Measurements from ENCODE around the gene DKK2.

DNA sequence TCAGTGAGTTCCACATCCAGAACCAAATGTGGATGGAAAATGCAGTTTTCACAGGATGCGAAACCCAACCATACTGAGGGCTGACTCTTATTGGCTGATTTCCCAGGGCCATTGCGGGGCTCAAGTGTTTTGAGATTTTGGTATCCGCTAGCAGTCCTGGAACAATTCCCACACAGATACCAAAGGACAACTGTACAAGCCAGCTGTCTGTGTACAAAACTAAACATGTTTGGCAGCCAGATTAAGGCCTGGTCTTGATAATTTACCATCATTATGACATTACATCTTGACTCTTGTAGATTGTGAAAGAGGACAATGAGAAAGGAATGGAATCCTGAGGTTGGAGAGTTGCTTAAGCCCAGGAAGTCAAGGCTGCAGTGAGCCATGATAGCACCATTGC is 121.9 kb downstream of the DKK2 start:
- TF ChIP-seq POLR2AphosphoS5 (IDR thresholded peaks at IDR 0.05; ENCODE audit: borderline replicate concordance, low read depth, low read length) (no peak), EZH2 (IDR thresholded peaks at IDR 0.05) (no peak), FOXP2 (optimal IDR thresholded peaks at IDR 0.05; ENCODE audit: control extremely low read depth, extremely low read length, insufficient read depth) (no peak)

Data from SK-N-MC (cell line).